ENCODE measurements around the gene MIDN. TPM values are rescaled to one million over a fixed set of nuclear protein-coding genes. Genes with fewer than 3 reads are reported as not detected.
"Not testable (repeated sequence)": the region's sequence is repeated elsewhere in the genome, so short reads cannot be mapped to it uniquely, and the experiment has no call there.

The MIDN gene
- total RNA-seq, 4 donors from 2014 or later, result 20.3 to 72.2 (median 31.8) TPM

DNA sequence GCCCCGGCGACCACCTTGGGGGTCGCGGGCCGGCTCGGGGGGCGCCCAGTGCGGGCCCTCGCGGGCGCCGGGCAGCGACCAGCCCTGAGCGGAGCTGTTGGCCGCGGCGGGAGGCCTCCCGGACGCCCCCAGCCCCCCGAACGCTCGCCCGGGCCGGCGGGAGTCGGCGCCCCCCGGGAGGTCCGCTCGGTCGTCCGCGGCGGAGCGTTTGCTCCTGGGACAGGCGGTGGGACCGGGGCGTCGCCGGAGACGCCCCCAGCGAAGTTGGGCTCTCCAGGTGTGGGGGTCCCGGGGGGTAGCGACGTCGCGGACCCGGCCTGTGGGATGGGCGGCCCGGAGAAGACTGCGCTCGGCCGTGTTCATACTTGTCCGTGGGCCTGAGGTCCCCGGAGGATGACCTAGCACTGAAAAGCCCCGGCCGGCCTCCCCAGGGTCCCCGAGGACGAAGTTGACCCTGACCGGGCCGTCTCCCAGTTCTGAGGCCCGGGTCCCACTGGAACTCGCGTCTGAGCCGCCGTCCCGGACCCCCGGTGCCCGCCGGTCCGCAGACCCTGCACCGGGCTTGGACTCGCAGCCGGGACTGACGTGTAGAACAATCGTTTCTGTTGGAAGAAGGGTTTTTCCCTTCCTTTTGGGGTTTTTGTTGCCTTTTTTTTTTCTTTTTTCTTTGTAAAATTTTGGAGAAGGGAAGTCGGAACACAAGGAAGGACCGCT, 42.1 kb upstream of the MIDN start:
- no peaks in the 10 kb centered on the region for H3K9me3 ChIP-seq
- H3K4me1 ChIP-seq, result peaks cover 45 to 76% (median 70%) of the 10 kb centered on the region in 4 donors
- H3K36me3 ChIP-seq, result peaks cover 0 to 17% (median 5%) of the 10 kb centered on the region in 4 donors
- H3K27me3 ChIP-seq, result no peaks in the 10 kb centered on the region
- H3K4me3 ChIP-seq, result peak overlapping the region; percentile 64 to 88 (median 78)
- 3% methylated on average over 20 of the region's 78 CpGs for WGBS
- peak overlapping the region; percentile 79 to 88 (median 84) for H3K27ac ChIP-seq (replicated peaks in 1 of 4)
- DNase-seq (ENCODE audit: extremely low spot score), result no peak
- TF ChIP-seq, protein P1, sequence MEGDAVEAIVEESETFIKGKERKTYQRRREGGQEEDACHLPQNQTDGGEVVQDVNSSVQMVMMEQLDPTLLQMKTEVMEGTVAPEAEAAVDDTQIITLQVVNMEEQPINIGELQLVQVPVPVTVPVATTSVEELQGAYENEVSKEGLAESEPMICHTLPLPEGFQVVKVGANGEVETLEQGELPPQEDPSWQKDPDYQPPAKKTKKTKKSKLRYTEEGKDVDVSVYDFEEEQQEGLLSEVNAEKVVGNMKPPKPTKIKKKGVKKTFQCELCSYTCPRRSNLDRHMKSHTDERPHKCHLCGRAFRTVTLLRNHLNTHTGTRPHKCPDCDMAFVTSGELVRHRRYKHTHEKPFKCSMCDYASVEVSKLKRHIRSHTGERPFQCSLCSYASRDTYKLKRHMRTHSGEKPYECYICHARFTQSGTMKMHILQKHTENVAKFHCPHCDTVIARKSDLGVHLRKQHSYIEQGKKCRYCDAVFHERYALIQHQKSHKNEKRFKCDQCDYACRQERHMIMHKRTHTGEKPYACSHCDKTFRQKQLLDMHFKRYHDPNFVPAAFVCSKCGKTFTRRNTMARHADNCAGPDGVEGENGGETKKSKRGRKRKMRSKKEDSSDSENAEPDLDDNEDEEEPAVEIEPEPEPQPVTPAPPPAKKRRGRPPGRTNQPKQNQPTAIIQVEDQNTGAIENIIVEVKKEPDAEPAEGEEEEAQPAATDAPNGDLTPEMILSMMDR (IDR thresholded peaks at IDR 0.05), result no peak
- TF ChIP-seq POLR2AphosphoS5 (IDR thresholded peaks at IDR 0.05) (no peak), POLR2A (IDR thresholded peaks at IDR 0.05; ENCODE audit: low read depth) (no peak), EP300 (IDR thresholded peaks at IDR 0.05) (no peak)
- intact Hi-C loops (cut with DNase I), result no loop called here

DNA sequence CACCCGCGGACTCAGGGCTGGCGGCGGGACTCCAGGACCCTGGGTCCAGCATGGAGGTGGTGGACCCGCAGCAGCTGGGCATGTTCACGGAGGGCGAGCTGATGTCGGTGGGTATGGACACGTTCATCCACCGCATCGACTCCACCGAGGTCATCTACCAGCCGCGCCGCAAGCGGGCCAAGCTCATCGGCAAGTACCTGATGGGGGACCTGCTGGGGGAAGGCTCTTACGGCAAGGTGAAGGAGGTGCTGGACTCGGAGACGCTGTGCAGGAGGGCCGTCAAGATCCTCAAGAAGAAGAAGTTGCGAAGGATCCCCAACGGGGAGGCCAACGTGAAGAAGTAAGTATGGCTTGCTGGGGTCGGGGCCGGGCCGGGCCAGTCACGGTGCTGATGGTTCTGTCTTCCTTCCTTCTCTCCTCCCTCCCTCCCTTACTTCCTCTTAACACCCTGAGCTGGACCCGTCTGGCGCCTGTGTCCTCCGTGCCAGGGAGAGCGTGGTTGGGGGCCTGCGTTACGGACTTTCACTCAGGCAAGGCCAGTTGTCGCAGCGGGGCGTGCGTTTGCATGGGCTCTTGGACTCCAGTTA, 41.4 kb upstream of the MIDN start:
- TF ChIP-seq POLR2AphosphoS5 (IDR thresholded peaks at IDR 0.05) (no peak), EP300 (IDR thresholded peaks at IDR 0.05) (no peak), POLR2A (IDR thresholded peaks at IDR 0.05; ENCODE audit: low read depth) (no peak)
- TF ChIP-seq, protein P1 (IDR thresholded peaks at IDR 0.05), result no peak
- intact Hi-C loops (cut with DNase I), result no loop called here
- WGBS, result 3% methylated on average over 37 of the region's 38 CpGs
- no peaks in the 10 kb centered on the region for H3K27me3 ChIP-seq
- H3K4me1 ChIP-seq, result peaks cover 51 to 83% (median 76%) of the 10 kb centered on the region in 4 donors
- peak overlapping the region; percentile 79 to 88 (median 84) for H3K27ac ChIP-seq (replicated peaks in 1 of 4)
- H3K9me3 ChIP-seq, result no peaks in the 10 kb centered on the region
- DNase-seq (ENCODE audit: extremely low spot score), result no peak
- H3K4me3 ChIP-seq, result peak overlapping the region; percentile 64 to 88 (median 78)
- H3K36me3 ChIP-seq, result peaks cover 0 to 17% (median 5%) of the 10 kb centered on the region in 4 donors

DNA sequence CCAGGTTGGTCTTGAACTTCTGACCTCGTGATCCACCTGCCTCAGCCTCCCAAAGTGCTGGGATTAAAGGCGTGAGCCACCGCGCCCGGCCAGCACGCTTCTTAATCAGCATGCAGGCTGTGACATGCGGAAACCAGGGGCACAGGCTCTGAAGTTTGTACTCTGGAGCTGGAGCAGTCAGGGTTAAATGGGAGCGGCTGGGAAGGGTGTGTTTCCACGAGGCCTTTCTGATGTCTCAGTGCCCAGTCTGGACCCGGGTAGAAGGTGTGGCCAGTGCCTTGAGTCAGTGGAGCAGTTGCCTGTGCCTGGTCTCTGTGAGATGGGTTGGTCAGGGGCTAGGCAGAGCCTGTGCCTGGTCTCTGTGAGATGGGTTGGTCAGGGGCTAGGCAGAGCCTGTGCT, 39.6 kb upstream of the MIDN start:
- H3K27me3 ChIP-seq; H3K9me3 ChIP-seq; intact Hi-C loops (cut with DNase I); DNase-seq (ENCODE audit: extremely low spot score): not testable (repeated sequence)
- Histone ChIP-seq H3K36me3 (peaks cover 0 to 29% (median 12%) of the 10 kb centered on the region in 4 donors), H3K4me3 (peak overlapping the region in 1 of 4 donors; percentile 22), H3K4me1 (peaks cover 65 to 87% (median 82%) of the 10 kb centered on the region in 4 donors), H3K27ac (replicated peaks in 1 of 4) (peak overlapping the region; percentile 51 to 86 (median 81))
- WGBS, result 0% methylated on average over 1 of the region's 10 CpGs

DNA sequence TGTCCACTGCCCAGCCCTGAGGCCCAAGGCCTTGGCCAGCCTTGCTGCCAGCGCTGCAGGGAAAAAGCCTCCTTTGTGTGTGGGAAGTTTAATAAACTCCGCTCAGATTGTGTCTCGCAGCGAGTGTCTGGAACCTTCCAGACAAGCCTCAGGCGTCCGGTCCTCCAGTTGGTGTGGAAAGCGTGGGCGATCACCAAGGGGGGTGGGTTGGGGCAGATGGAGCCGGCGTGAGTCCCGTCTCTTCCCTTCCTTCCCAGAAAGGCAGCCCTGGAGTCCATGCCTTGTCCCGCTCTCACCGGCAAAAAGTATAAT, 38.2 kb upstream of the MIDN start:
- H3K9me3 ChIP-seq, result no peaks in the 10 kb centered on the region
- H3K36me3 ChIP-seq, result peaks cover 0 to 29% (median 12%) of the 10 kb centered on the region in 4 donors
- H3K4me3 ChIP-seq, result no peak overlapping the region
- H3K27me3 ChIP-seq, result no peaks in the 10 kb centered on the region
- no peak for DNase-seq (ENCODE audit: extremely low spot score)
- WGBS, result 89% methylated on average over 11 of the region's 13 CpGs
- H3K4me1 ChIP-seq, result peaks cover 74 to 90% (median 87%) of the 10 kb centered on the region in 4 donors
- intact Hi-C loops (cut with DNase I), result no loop called here
- TF ChIP-seq EP300 (IDR thresholded peaks at IDR 0.05) (no peak), POLR2A (IDR thresholded peaks at IDR 0.05; ENCODE audit: low read depth) (no peak), POLR2AphosphoS5 (IDR thresholded peaks at IDR 0.05) (no peak)
- TF ChIP-seq, protein P1 (IDR thresholded peaks at IDR 0.05), result no peak
- peak overlapping the region in 3 of 4 donors; percentile 40 to 83 (median 51) for H3K27ac ChIP-seq (replicated peaks in 1 of 4)

DNA sequence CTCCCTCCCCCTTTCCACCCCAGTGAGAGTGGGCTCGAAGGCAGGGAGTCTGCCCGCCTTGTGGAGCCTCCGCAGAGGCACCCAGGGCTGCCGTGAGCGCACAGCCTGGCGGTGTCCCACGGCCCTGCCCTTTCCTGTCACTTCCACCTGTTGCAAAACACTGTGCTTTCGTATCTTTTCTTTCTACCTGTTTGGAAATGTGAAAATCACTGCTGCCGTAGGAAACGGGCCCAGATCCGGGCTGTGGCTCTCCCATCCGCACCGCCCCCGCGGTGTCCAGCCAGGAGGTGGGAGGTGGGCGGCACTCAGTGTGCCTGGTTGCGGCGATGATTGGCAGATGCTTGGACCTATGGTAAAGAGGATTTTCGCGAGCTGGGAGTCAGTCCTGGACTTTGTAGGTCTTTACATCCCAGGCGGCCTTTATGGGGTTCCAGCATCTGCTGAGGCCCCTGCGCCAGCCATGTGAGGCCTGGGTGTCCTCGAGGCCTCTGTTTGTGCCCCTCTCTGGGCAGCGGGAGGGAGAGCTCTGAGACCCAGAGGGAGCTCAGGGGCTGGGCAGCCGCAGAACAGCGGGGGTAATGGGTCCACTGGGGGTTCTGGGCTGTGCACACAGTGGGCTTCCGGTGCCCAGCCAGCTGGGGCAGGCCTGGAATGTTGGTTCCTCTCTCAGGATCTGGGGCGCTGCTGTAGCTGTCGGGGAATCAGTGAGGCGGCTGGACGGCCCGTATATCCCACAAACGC, 36.7 kb upstream of the MIDN start:
- no peak for TF ChIP-seq EP300 (IDR thresholded peaks at IDR 0.05)
- TF ChIP-seq POLR2A (IDR thresholded peaks at IDR 0.05; ENCODE audit: low read depth), result no peak
- no peak for TF ChIP-seq POLR2AphosphoS5 (IDR thresholded peaks at IDR 0.05)
- TF ChIP-seq, protein P1 (IDR thresholded peaks at IDR 0.05), result no peak
- Histone ChIP-seq H3K27me3 (no peaks in the 10 kb centered on the region), H3K36me3 (peaks cover 0 to 29% (median 12%) of the 10 kb centered on the region in 4 donors), H3K27ac (replicated peaks in 1 of 4) (peak overlapping the region in 2 of 4 donors; percentile 28 to 34), H3K4me3 (no peak overlapping the region), H3K9me3 (no peaks in the 10 kb centered on the region), H3K4me1 (peaks cover 85 to 99% (median 95%) of the 10 kb centered on the region in 4 donors)
- intact Hi-C loops (cut with DNase I), result no loop called here
- no peak for DNase-seq (ENCODE audit: extremely low spot score)
- 87% methylated on average over 21 of the region's 33 CpGs for WGBS
